Esophagus squamous epithelium (tissue), 5 donors: ENCODE measurements around the gene SPDYE3. TPM values are rescaled to one million over a fixed set of nuclear protein-coding genes. Genes with fewer than 3 reads are reported as not detected.
"Not testable (repeated sequence)": the region's sequence is repeated elsewhere in the genome, so short reads cannot be mapped to it uniquely, and the experiment has no call there.

Source experiments
- DNase-seq: peaks from one replicate; lab custom pipeline; 2025; lab: John Stamatoyannopoulos, UW
- H3K27ac ChIP-seq, 4 donors: fragments of 200-600 bp; sonication (generic); one replicate each; pipeline ENCODE4 v1.5.1; 2016 to 2019; ENCODE audit warnings: mild to moderate bottlenecking in 1 of 4
- H3K27me3 ChIP-seq, 4 donors: fragments of 200-600 bp; sonication (generic); 1 replicate in 3 of 4; 2 replicates in 1 of 4; pipeline versions ENCODE4 v1.5.1 to v1.6.0; 2017 to 2021; ENCODE audit warnings: antibody characterized with exemption in 1 of 4
- H3K36me3 ChIP-seq, 3 donors: fragments of 200-600 bp; sonication (generic); one replicate each; pipeline ENCODE4 v1.5.1; 2016 to 2019
- H3K4me1 ChIP-seq, 3 donors: fragments of 200-600 bp; sonication (generic); one replicate each; pipeline ENCODE4 v1.5.1; 2017 to 2019
- H3K4me3 ChIP-seq, 4 donors: fragments of 200-600 bp; sonication (generic); 1 replicate in 3 of 4; 2 replicates in 1 of 4; pipeline ENCODE4 v1.5.1; 2016 to 2019; ENCODE audit warnings: mild to moderate bottlenecking in 2 of 4, moderate library complexity in 1 of 4
- H3K9me3 ChIP-seq, 3 donors: fragments of 200-600 bp; sonication (generic); one replicate each; pipeline ENCODE4 v1.5.1; 2016 to 2019
- CTCF ChIP-seq, 6 experiments: fragments of 450-650 bp in 4 of 6; fragments of 200-600 bp in 2 of 6; sonication (generic) in 2 of 6; IDR thresholded peaks; one replicate each; pipeline ENCODE4 v1.5.1; 2016 to 2019; ENCODE audit warnings: antibody characterized with exemption in 6 of 6, mild to moderate bottlenecking in 4 of 6, moderate library complexity in 4 of 6
- POLR2A ChIP-seq, 4 donors: fragments of 450-650 bp; IDR thresholded peaks; one replicate each; pipeline ENCODE4 v1.6.1; 2017; ENCODE audit warnings: antibody characterized with exemption in 4 of 4, mild to moderate bottlenecking in 4 of 4, moderate library complexity in 3 of 4
- WGBS, 2 donors: methylation state at CpG; one replicate each; pipeline ENCODE4 v1.1.5; 2018; 5-methylcytosine and 5-hydroxymethylcytosine counted together
- intact Hi-C: fragments of 100-400 bp; cut with DNase I; formaldehyde crosslinking; loops from one replicate; pipeline ENCODE4 v1.15.0; 2022
- total RNA-seq, 4 donors: library from RNA; depleted of rRNA; stranded (reverse); fragments of >200 nt; gene quantifications; one replicate each; pipeline ENCODE4 v1.1.0, GENCODE V29; 2016
- donor health status: DM: yes; HTN: yes; CAD: no.

SPDYE3 gene
- total RNA-seq, 4 donors from 2014 or later, result not detected

- peaks cover 3 to 27% (median 10%) of the 10 kb centered on the region in 3 donors for H3K4me1 ChIP-seq
- H3K27me3 ChIP-seq, H3K9me3 ChIP-seq, intact Hi-C loops: not testable (repeated sequence)
- H3K27ac ChIP-seq, result peak overlapping the region; percentile 94 to 98 (median 96)
- peak overlapping the region; percentile 73 to 83 (median 76) for H3K4me3 ChIP-seq
- TF ChIP-seq POLR2A (IDR thresholded peaks at IDR 0.05) (peak in 3 of 4 donors; percentile 91 to 99 (median 96)), CTCF (IDR thresholded peaks at IDR 0.05) (peak in 1 of 6 experiments; percentile 5)
- 0 to 1% methylated on average over 3 to 38 of the region's 85 CpGs for WGBS, 2 donors
- peak; percentile 76 for DNase-seq
- H3K36me3 ChIP-seq, result peaks cover 0 to 34% (median 0%) of the 10 kb centered on the region in 3 donors
Observed at GRCh38 chr7:100335566-100336466, 28.3 kb downstream of the SPDYE3 start.

GRCh38 chr7:100338083-100338696 is 30.7 kb downstream of the SPDYE3 start:
- intact Hi-C loops, result not testable (repeated sequence)
- H3K27ac ChIP-seq, result peak overlapping the region in 3 of 4 donors; percentile 31 to 95 (median 57)

GRCh38 chr7:100341286-100341685 is 33.8 kb downstream of the SPDYE3 start:
- DNase-seq, H3K9me3 ChIP-seq, H3K4me3 ChIP-seq, intact Hi-C loops, H3K27me3 ChIP-seq: not testable (repeated sequence)
- Histone ChIP-seq H3K4me1 (peaks cover 8 to 51% (median 14%) of the 10 kb centered on the region in 3 donors), H3K27ac (peak overlapping the region in 1 of 4 donors; percentile 21), H3K36me3 (peaks cover 0 to 68% (median under 1%) of the 10 kb centered on the region in 3 donors)
- WGBS, 2 donors, result 32 to 55% methylated on average over 3 to 6 of the region's 6 CpGs

More at GRCh38 chr7:100338083-100338696, 30.7 kb downstream of the SPDYE3 start:
- not testable (repeated sequence) for H3K27me3 ChIP-seq, H3K9me3 ChIP-seq, DNase-seq, H3K4me3 ChIP-seq
- Histone ChIP-seq H3K36me3 (peaks cover 0 to 44% (median 0%) of the 10 kb centered on the region in 3 donors), H3K4me1 (peaks cover 3 to 39% (median 10%) of the 10 kb centered on the region in 3 donors)
- WGBS, 2 donors, result 43 to 61% methylated on average over 15 of the region's 15 CpGs

- 46 to 78% methylated on average over 4 of the region's 6 CpGs for WGBS, 2 donors
- no peak for TF ChIP-seq POLR2A (IDR thresholded peaks at IDR 0.05)
- TF ChIP-seq CTCF (IDR thresholded peaks at IDR 0.05), result no peak
- H3K36me3 ChIP-seq, result peaks cover 8 to 80% (median 13%) of the 10 kb centered on the region in 3 donors
- no peaks in the 10 kb centered on the region for H3K9me3 ChIP-seq
- H3K4me3 ChIP-seq, result no peak overlapping the region
- intact Hi-C loops, result no loop called here
- peaks cover 5 to 38% (median 6%) of the 10 kb centered on the region in 3 donors for H3K4me1 ChIP-seq
- H3K27ac ChIP-seq, result peak overlapping the region in 1 of 4 donors; percentile 14
- no peaks in the 10 kb centered on the region for H3K27me3 ChIP-seq
- DNase-seq, result no peak
Observed at GRCh38 chr7:100342765-100343164, 35.3 kb downstream of the SPDYE3 start.

GRCh38 chr7:100344124-100344559 is 36.6 kb downstream of the SPDYE3 start:
- Histone ChIP-seq H3K4me1 (peaks cover 4 to 31% (median 5%) of the 10 kb centered on the region in 3 donors), H3K36me3 (peaks cover 13 to 80% (median 15%) of the 10 kb centered on the region in 3 donors), H3K27ac (peak overlapping the region in 2 of 4 donors; percentile 13 to 60)
- H3K27me3 ChIP-seq, intact Hi-C loops, H3K4me3 ChIP-seq, DNase-seq, H3K9me3 ChIP-seq: not testable (repeated sequence)
- WGBS, 2 donors, result 83 to 91% methylated on average over 3 of the region's 4 CpGs

GRCh38 chr7:100344560-100345287 is 37.2 kb downstream of the SPDYE3 start:
- Histone ChIP-seq H3K4me1 (peaks cover 4 to 31% (median 5%) of the 10 kb centered on the region in 3 donors), H3K36me3 (peaks cover 16 to 81% (median 17%) of the 10 kb centered on the region in 3 donors), H3K27ac (peak overlapping the region; percentile 13 to 70 (median 58))
- H3K27me3 ChIP-seq, H3K9me3 ChIP-seq, H3K4me3 ChIP-seq, intact Hi-C loops: not testable (repeated sequence)
- peak in 4 of 6 experiments; percentile 16 to 31 (median 20) for TF ChIP-seq CTCF (IDR thresholded peaks at IDR 0.05)
- 35 to 44% methylated on average over 8 of the region's 13 CpGs for WGBS, 2 donors
- DNase-seq, result peak; percentile 46
